Measurements from ENCODE around the gene MYNN. TPM values are rescaled to one million over a fixed set of nuclear protein-coding genes. Genes with fewer than 3 reads are reported as not detected.

The MYNN gene
- total and polyA plus RNA-seq, 2 of the 13 experiments (the other 11 are each of a cell fraction or from before 2014, with no cell fraction given), result 10.4 to 17.6 TPM

DNA sequence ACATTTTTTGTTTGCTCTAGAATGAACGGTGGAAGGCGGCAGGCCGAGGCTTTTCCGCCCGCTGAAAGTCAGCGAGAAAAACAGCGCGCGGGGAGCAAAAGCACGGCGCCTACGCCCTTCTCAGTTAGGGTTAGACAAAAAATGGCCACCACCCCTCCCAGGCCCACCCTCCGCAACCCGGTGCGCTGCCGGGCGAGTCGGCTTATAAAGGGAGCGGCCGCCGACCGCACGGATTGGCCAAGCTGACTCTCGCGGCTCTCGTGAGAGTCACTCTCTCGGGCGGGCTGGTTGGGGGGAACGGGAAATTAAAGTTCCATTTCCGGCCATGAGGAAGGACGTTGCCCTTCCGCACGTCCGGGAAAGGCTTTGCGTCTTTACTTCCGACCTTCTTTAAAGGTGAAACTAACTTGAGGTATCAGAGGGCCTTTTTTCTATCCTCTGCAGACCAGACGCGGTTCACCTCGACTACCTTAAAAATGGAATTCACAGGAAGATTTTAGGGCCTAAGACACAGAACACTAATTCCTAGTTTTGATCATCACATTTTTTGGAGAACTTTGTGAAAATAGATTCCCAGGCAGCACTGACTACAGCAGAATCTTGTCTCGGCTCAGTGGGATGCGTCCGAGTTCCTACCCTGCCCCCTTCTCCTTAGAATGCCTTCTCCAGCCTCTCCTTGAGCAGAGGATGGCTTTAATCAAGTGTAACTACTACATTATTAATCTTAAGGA is 8.1 kb upstream of the MYNN start, which contains the start of gene TERC (continued):
- TF ChIP-seq, protein P1, sequence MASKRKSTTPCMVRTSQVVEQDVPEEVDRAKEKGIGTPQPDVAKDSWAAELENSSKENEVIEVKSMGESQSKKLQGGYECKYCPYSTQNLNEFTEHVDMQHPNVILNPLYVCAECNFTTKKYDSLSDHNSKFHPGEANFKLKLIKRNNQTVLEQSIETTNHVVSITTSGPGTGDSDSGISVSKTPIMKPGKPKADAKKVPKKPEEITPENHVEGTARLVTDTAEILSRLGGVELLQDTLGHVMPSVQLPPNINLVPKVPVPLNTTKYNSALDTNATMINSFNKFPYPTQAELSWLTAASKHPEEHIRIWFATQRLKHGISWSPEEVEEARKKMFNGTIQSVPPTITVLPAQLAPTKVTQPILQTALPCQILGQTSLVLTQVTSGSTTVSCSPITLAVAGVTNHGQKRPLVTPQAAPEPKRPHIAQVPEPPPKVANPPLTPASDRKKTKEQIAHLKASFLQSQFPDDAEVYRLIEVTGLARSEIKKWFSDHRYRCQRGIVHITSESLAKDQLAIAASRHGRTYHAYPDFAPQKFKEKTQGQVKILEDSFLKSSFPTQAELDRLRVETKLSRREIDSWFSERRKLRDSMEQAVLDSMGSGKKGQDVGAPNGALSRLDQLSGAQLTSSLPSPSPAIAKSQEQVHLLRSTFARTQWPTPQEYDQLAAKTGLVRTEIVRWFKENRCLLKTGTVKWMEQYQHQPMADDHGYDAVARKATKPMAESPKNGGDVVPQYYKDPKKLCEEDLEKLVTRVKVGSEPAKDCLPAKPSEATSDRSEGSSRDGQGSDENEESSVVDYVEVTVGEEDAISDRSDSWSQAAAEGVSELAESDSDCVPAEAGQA (IDR thresholded peaks at IDR 0.05; ENCODE audit: low read depth), result 0 out of 2 replicates have a peak, but pooled peaks have one; percentile 24
- TF ChIP-seq, protein P1 (CRISPR knock-in tag; IDR thresholded peaks at IDR 0.05; ENCODE audit: borderline replicate concordance), result no peak
- no peak for TF ChIP-seq ZNF138 (CRISPR knock-in tag; IDR thresholded peaks at IDR 0.05; ENCODE audit: low read depth)
- no peak for TF ChIP-seq NAIF1 (CRISPR knock-in tag; IDR thresholded peaks at IDR 0.05; ENCODE audit: borderline replicate concordance)
- TF ChIP-seq PAX8 (CRISPR knock-in tag; IDR thresholded peaks at IDR 0.05; ENCODE audit: borderline replicate concordance), result no peak
- TF ChIP-seq YY1 (IDR thresholded peaks at IDR 0.05; ENCODE audit: insufficient read depth, insufficient replicate concordance, low read depth, low read length), result peak; percentile 82
- no peak for TF ChIP-seq ZNF260 (CRISPR knock-in tag; IDR thresholded peaks at IDR 0.05; ENCODE audit: borderline replicate concordance, low read depth)
- TF ChIP-seq ARNT2 (CRISPR knock-in tag; IDR thresholded peaks at IDR 0.05; ENCODE audit: low read depth), result no peak
- TF ChIP-seq ZNF850 (CRISPR knock-in tag; conservative IDR thresholded peaks at IDR 0.05), result 0 out of 2 replicates have a peak, but pooled peaks have one; percentile 40
- peak; percentile 92 for TF ChIP-seq DR1 (CRISPR knock-in tag; IDR thresholded peaks at IDR 0.05)
- TF ChIP-seq KAT8 (CRISPR knock-in tag; IDR thresholded peaks at IDR 0.05), result peak; percentile 86
- no peak for TF ChIP-seq SMARCC2 (IDR thresholded peaks at IDR 0.05)
- TF ChIP-seq MEF2D (CRISPR knock-in tag; IDR thresholded peaks at IDR 0.05), result no peak
- no peak for TF ChIP-seq ZNF619 (CRISPR knock-in tag; IDR thresholded peaks at IDR 0.05)
- TF ChIP-seq HDAC2 (CRISPR knock-in tag; IDR thresholded peaks at IDR 0.05), result no peak
- TF ChIP-seq, protein P2, sequence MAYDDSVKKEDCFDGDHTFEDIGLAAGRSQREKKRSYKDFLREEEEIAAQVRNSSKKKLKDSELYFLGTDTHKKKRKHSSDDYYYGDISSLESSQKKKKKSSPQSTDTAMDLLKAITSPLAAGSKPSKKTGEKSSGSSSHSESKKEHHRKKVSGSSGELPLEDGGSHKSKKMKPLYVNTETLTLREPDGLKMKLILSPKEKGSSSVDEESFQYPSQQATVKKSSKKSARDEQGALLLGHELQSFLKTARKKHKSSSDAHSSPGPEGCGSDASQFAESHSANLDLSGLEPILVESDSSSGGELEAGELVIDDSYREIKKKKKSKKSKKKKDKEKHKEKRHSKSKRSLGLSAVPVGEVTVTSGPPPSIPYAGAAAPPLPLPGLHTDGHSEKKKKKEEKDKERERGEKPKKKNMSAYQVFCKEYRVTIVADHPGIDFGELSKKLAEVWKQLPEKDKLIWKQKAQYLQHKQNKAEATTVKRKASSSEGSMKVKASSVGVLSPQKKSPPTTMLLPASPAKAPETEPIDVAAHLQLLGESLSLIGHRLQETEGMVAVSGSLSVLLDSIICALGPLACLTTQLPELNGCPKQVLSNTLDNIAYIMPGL (CRISPR knock-in tag; IDR thresholded peaks at IDR 0.05; ENCODE audit: borderline replicate concordance in 1 of 2, low read depth in 1 of 2), result peak in 1 of 2 experiments; percentile 32; a peak in 2 of 4 replicates
- 0 out of 2 replicates have a peak, but pooled peaks have one; percentile 20 for TF ChIP-seq MXD4 (CRISPR knock-in tag; IDR thresholded peaks at IDR 0.05)
- 0 out of 2 replicates have a peak, but pooled peaks have one; percentile 5 for TF ChIP-seq ZNF598 (CRISPR knock-in tag; IDR thresholded peaks at IDR 0.05; ENCODE audit: borderline replicate concordance)
- TF ChIP-seq, protein P3, sequence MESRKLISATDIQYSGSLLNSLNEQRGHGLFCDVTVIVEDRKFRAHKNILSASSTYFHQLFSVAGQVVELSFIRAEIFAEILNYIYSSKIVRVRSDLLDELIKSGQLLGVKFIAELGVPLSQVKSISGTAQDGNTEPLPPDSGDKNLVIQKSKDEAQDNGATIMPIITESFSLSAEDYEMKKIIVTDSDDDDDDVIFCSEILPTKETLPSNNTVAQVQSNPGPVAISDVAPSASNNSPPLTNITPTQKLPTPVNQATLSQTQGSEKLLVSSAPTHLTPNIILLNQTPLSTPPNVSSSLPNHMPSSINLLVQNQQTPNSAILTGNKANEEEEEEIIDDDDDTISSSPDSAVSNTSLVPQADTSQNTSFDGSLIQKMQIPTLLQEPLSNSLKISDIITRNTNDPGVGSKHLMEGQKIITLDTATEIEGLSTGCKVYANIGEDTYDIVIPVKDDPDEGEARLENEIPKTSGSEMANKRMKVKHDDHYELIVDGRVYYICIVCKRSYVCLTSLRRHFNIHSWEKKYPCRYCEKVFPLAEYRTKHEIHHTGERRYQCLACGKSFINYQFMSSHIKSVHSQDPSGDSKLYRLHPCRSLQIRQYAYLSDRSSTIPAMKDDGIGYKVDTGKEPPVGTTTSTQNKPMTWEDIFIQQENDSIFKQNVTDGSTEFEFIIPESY (CRISPR knock-in tag; IDR thresholded peaks at IDR 0.05), result 0 out of 2 replicates have a peak, but pooled peaks have one; percentile 12
